K562 (cell line): Measurements from ENCODE around the gene TAS1R3.

Source experiments
- CBX5 ChIP-seq: IDR thresholded peaks from 2 replicates; pipeline ENCODE4 v1.6.1; 2014; ENCODE audit warnings: low read depth, borderline replicate concordance
- POLR2A ChIP-seq: fragments of 450-650 bp; conservative IDR thresholded peaks from 2 replicates; pipeline ENCODE4 v1.6.1; 2016
- POLR2AphosphoS5 ChIP-seq: IDR thresholded peaks from 2 replicates; pipeline ENCODE4 v1.6.1; 2011; ENCODE audit warnings: mild to moderate bottlenecking, low read depth, low read length, moderate library complexity; ENCODE audit not compliant: control insufficient read depth, insufficient read depth
- PRDM10 ChIP-seq: fragments of 450-650 bp; IDR thresholded peaks from 2 replicates; pipeline ENCODE4 v1.6.1; 2018; ENCODE audit not compliant: partially characterized antibody
- RAD51 ChIP-seq: fragments of 450-650 bp; IDR thresholded peaks from 2 replicates; pipeline ENCODE4 v1.7.1; 2016; ENCODE audit warnings: low read depth, mild to moderate bottlenecking, borderline replicate concordance
- ZNF197 ChIP-seq: fragments of 200-800 bp; sonication (Bioruptor generic); IDR thresholded peaks from 2 replicates; pipeline ENCODE4 v1.6.1; 2016; ENCODE audit warnings: low read depth, missing genetic modification characterization, missing compliant biosample characterization
- ZNF24 ChIP-seq: fragments of 450-650 bp; IDR thresholded peaks from 2 replicates; pipeline ENCODE4 v1.6.1; 2016
- ZZZ3 ChIP-seq: fragments of 450-650 bp; IDR thresholded peaks from 2 replicates; pipeline ENCODE4 v1.6.1; 2016; ENCODE audit warnings: antibody characterized with exemption, mild to moderate bottlenecking, moderate library complexity
- TF ChIP-seq, protein P1 (sequence below), 3 experiments: fragments of 200-800 bp in 1 of 3; fragments of 250-450 bp in 1 of 3; fragments of 450-650 bp in 1 of 3; sonication (Bioruptor Pico) in 1 of 3; sonication (Bioruptor generic) in 1 of 3; formaldehyde crosslinking in 1 of 3; IDR thresholded peaks; 2 replicates each; pipeline versions ENCODE4 v1.6.1 to v1.8.0; 2016 to 2022; ENCODE audit warnings: mild to moderate bottlenecking in 2 of 3, missing genetic modification characterization in 2 of 3, missing compliant biosample characterization in 1 of 3, moderate library complexity in 1 of 3

GRCh38 chr1:1335792-1336248 is 4.7 kb downstream of the TAS1R3 start:
- TF ChIP-seq, protein P1, sequence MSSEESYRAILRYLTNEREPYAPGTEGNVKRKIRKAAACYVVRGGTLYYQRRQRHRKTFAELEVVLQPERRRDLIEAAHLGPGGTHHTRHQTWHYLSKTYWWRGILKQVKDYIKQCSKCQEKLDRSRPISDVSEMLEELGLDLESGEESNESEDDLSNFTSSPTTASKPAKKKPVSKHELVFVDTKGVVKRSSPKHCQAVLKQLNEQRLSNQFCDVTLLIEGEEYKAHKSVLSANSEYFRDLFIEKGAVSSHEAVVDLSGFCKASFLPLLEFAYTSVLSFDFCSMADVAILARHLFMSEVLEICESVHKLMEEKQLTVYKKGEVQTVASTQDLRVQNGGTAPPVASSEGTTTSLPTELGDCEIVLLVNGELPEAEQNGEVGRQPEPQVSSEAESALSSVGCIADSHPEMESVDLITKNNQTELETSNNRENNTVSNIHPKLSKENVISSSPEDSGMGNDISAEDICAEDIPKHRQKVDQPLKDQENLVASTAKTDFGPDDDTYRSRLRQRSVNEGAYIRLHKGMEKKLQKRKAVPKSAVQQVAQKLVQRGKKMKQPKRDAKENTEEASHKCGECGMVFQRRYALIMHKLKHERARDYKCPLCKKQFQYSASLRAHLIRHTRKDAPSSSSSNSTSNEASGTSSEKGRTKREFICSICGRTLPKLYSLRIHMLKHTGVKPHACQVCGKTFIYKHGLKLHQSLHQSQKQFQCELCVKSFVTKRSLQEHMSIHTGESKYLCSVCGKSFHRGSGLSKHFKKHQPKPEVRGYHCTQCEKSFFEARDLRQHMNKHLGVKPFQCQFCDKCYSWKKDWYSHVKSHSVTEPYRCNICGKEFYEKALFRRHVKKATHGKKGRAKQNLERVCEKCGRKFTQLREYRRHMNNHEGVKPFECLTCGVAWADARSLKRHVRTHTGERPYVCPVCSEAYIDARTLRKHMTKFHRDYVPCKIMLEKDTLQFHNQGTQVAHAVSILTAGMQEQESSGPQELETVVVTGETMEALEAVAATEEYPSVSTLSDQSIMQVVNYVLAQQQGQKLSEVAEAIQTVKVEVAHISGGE (CRISPR knock-in tag; IDR thresholded peaks at IDR 0.05): no peak
- no peak for TF ChIP-seq PRDM10
- TF ChIP-seq RAD51: no peak
- TF ChIP-seq CBX5: no peak
- TF ChIP-seq POLR2A: no peak
- TF ChIP-seq ZNF197 (CRISPR knock-in tag): no peak
- no peak for TF ChIP-seq ZZZ3
- no peak for TF ChIP-seq POLR2AphosphoS5
- TF ChIP-seq ZNF24: no peak
